NCI-H774 (cell line): ENCODE measurements around the gene FAM168B.
"Not testable (repeated sequence)": the region's sequence is repeated elsewhere in the genome, so short reads cannot be mapped to it uniquely, and the experiment has no call there.

Source experiments
- DNase-seq: peaks from one replicate; lab custom pipeline; 2025; lab: John Stamatoyannopoulos, UW

Gene FAM168B

GRCh38 chr2:131093006-131093695, at the start of gene FAM168B:
TSS of gene FAM168B (minus strand) at chr2:131093460. CDS start at chr2:131082646, 10,814 bp downstream.
- peak; percentile 89 for DNase-seq

- no peak for DNase-seq
Observed at GRCh38 chr2:131142849-131143248, 49.6 kb upstream of the FAM168B start.

- no peak for DNase-seq
Observed at GRCh38 chr2:131140581-131140980, 47.3 kb upstream of the FAM168B start.

- DNase-seq, result no peak
Observed at GRCh38 chr2:131132729-131133128, 39.5 kb upstream of the FAM168B start.

- no peak for DNase-seq
Observed at GRCh38 chr2:131130298-131130596, 37.0 kb upstream of the FAM168B start.

GRCh38 chr2:131127981-131128380, 34.7 kb upstream of the FAM168B start:
- no peak for DNase-seq

- DNase-seq, result no peak
Observed at GRCh38 chr2:131127076-131127475, 33.8 kb upstream of the FAM168B start.

- DNase-seq, result no peak
Observed at GRCh38 chr2:131126436-131126835, 33.2 kb upstream of the FAM168B start.

- no peak for DNase-seq
Observed at GRCh38 chr2:131125195-131125757, 32.0 kb upstream of the FAM168B start.

- DNase-seq, result no peak
Observed at GRCh38 chr2:131123192-131123591, 29.9 kb upstream of the FAM168B start.

GRCh38 chr2:131122496-131122895, 29.2 kb upstream of the FAM168B start:
- DNase-seq, result no peak

- no peak for DNase-seq
Observed at GRCh38 chr2:131121464-131121863, 28.2 kb upstream of the FAM168B start.

GRCh38 chr2:131120815-131121317, 27.6 kb upstream of the FAM168B start:
- no peak for DNase-seq

- no peak for DNase-seq
Observed at GRCh38 chr2:131115752-131116151, 22.5 kb upstream of the FAM168B start.

GRCh38 chr2:131114950-131115349, 21.7 kb upstream of the FAM168B start:
- not testable (repeated sequence) for DNase-seq

GRCh38 chr2:131113566-131114227, 20.4 kb upstream of the FAM168B start:
- DNase-seq, result no peak

- no peak for DNase-seq
Observed at GRCh38 chr2:131112529-131112928, 19.3 kb upstream of the FAM168B start.

- peak; percentile 11 for DNase-seq
Observed at GRCh38 chr2:131105950-131106801, 12.9 kb upstream of the FAM168B start.

GRCh38 chr2:131105156-131105949, 12.1 kb upstream of the FAM168B start, which contains the start of gene PLEKHB2:
TSS of gene PLEKHB2 (plus strand) at chr2:131105336. CDS start at chr2:131120942, 15,606 bp downstream.
- peak; percentile 80 for DNase-seq

GRCh38 chr2:131104487-131105155, 11.4 kb upstream of the FAM168B start:
- DNase-seq, result peak; percentile 79

- DNase-seq, result no peak
Observed at GRCh38 chr2:131103165-131103564, 9.9 kb upstream of the FAM168B start.
